Activated T-cell treated with anti-CD3 and anti-CD28 coated beads, Interleukin-2, amount 50 U/mL, for 1 hour (primary cell): ENCODE measurements around the gene SLC47A2.
"Not testable (repeated sequence)": the region's sequence is repeated elsewhere in the genome, so short reads cannot be mapped to it uniquely, and the experiment has no call there.

Experiments used
- DNase-seq: peaks from one replicate; pipeline ENCODE4 v3.0.0-alpha.2; 2020

SLC47A2 gene, protein sequence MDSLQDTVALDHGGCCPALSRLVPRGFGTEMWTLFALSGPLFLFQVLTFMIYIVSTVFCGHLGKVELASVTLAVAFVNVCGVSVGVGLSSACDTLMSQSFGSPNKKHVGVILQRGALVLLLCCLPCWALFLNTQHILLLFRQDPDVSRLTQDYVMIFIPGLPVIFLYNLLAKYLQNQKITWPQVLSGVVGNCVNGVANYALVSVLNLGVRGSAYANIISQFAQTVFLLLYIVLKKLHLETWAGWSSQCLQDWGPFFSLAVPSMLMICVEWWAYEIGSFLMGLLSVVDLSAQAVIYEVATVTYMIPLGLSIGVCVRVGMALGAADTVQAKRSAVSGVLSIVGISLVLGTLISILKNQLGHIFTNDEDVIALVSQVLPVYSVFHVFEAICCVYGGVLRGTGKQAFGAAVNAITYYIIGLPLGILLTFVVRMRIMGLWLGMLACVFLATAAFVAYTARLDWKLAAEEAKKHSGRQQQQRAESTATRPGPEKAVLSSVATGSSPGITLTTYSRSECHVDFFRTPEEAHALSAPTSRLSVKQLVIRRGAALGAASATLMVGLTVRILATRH

DNA sequence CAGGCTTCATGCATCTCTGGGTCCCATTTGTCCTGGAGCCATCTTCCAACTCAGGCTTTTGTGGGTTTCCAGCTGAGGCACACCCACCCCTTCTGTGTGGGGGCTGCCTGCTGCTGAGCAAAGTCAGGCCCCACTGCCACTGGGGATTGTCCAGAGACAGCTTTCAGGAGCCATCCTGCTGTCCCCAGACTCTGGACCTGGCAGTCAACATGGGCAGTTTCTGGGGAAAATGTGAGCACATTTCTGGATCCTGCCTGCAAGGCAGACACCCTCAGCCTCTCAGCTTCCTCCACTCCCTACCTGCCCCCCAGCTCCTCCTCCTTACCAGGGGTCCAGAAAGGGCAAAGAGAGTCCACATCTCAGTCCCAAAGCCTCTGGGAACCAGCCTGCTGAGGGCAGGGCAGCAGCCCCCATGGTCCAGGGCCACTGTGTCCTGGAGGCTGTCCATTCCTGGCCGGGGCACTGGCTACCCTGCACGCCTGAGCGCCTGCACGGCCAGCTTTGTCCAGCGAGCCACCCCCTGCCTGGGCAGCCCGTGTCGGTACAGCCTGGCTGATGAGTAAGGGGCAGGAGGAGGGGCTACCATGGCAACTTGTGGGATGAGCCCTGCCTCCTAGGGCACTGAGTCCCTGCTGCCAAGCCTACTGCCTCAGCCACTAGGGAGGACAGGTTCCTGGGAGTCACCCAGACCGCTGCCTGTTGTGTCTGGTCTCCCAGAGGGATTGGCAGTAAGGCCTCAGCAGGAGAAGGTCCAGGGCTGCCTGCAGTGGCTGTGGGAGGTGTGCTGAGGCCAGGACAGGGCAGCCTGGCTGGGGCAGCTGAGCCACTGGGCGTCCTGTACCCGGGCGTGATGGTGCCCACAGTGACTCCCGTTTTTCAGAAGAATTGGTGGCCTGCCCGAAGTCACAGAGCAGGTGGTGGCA, at the start of gene SLC47A2:
SLC47A2 (minus strand) TSS at position 477 of the 923 bp plus-strand sequence; CDS start at position 448, 29 bp downstream.
- no peak for DNase-seq

DNA sequence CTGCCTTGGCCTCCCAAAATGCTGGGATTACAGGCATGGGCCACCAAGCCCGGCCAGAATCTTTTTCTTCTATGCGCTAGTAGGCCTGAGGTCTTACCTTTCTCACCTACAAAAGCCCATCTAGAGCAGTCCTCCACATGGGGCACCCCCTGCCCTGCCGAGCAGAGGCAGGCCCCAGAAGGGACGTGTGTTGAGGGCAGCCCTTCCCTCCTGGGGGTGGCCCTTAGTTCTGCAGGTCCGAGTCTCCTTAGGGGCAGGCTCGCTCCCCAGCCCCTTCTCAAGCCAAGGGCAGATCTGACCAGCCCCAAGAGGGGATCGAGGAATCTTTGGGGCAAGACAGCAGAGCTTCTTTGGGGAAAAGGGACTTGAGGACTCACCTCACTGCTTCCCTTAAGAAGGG, 49.6 kb upstream of the SLC47A2 start:
- no peak for DNase-seq

DNA sequence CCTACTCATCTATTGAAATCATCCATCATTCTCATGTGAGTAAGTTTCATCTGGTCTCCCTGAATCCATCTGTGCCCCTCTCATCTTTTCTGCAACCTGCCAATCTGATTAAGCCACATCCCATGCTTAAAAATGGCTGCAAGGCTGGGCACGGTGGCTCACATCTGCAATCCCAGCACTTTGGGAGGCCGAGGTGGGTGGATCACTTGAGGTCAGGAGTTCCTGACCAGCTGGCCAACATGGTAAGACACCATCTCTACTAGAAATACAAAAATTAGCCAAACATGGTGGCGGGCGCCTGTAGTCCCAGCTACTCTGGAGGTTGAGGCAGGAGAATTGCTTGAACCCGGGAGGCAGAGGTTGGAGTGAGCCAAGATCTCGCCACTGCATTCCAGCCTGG, 47.6 kb upstream of the SLC47A2 start:
- DNase-seq: not testable (repeated sequence)

DNA sequence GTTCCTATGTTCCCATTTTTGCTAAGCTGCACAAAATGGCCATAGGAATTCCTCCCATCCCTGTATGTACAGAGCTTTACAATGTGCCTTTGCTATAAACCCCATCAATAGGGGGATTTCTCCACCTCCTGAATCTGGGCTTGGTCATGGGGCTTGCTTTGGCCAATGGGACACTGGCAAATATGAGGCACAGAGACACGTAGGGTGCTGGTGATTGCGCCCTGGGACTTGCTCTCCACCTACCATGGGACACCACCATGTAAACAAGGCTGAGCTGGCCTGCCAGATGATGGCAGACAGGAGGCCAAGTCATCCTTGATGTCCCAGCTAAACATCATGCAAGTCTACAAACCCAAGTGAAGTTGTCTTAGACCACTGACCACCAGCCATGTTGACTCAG, 47.0 kb upstream of the SLC47A2 start:
- DNase-seq: no peak

DNA sequence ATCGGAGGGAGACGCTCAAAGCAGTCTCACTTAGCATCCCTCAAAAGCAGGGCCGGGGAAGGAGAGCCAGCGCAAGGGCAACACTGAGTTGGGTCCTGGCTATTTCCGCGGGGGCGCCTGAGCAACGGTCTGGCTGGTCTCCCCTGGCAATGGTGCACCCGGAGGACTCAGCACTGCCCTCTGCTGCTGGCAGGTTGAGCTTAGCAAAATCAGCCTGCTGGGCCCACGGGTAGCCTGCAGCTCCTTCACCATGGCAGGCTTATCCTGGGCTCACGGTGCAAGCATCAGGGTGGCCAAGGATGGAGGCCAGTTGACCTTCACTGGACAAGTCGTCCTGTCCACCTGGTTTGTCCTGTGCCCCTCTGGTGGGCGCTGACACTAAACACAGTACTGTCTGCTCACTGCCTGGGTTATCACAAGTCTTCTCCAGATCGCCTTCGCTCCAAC, 46.2 kb upstream of the SLC47A2 start:
- peak; percentile 74 for DNase-seq

DNA sequence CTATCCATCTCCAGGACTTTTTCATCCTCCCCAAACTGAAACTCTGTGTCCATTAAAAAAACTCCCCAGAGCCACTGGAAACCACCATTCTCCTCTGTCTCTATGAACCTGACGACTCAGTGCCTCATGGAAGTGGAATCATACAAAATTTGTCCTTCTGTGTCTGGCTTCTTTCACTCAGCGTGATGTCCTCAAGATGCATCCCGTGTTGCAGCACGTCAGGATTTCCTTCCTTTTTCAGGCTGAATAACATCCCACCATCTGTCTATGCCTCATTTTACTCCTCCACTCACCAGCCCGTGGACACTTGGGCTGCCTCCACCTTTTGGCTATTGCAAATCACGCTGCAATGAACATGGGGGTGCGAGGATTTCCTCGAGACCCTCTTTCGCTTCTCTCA, 44.4 kb upstream of the SLC47A2 start:
- DNase-seq: no peak

DNA sequence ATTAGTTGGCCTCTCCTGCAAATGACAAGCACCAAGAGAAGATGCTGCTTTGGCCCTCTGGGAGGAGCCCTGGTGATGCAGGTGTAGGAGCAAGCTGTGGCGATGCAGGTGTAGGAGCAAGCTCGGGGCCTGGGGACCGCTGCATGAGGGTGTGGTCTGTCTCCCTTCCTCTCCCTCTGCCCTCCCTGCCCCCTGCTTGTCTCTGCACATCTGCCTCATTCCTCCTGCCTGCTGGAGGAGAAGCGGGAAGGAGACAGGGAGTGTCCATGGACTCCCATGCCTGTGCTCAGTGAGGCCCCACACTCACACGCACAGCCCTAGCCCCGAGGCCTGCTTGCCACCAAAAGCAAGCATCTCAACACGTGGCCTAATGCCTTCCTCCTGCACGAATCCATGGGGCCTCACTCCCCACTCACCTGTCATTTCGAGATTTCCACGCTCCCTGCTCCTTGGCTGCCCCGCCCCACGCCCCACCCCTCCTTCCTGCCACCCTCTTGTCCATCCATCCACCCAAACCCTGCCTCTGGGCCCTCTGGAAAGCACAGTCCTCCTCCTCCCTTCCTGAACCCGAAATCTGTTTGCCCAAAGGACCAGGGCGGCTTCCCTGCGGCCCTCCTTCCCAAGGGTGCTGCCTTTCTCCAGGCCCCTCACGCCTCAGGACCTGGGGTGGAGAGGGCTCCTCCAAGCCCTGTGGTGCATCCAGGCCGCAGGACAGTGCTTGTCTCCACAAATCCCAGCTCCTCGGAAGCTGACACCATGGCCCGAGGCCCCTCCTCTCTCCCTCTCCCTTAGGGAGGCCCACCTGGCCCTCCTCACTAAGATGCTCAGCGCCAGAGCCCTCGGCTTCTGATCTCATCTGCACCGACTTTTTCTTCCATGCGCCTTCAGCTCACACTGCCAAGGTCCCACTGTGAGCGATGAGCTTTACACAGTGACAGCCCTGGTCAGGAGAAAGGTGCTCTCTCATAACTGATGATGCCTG, 43.5 kb upstream of the SLC47A2 start:
- DNase-seq: no peak

DNA sequence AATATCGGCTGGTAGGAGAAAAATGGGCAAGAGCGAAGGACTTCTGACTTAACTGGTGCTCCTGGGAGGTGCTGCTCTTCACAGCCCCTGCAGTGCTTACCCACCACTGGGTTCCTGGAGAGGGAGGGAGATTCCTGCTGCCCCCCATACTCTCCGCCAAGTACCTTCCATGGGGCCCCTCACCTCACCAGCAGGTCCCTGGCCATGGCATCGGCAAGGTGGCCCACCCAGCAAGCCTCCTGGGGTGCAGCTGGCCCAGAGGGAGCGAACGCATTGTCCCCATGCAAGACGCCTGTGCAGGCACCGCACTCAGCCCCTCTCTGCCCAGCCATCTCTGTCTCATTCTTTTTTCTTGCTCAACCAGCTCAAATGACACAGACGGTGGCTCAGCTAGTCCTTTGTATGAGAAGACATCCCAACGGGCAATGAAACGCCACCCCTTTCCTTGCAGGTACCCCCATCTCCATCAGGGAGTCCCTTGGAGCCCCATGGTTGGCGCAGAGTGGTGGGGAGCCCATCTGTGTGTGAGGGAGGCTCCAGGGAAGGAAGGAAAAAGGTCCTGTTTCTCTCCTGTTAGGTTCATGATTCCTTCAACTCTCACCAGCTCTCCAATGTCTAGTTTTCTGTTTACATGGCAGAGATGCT, 41.3 kb upstream of the SLC47A2 start:
- DNase-seq: no peak

DNA sequence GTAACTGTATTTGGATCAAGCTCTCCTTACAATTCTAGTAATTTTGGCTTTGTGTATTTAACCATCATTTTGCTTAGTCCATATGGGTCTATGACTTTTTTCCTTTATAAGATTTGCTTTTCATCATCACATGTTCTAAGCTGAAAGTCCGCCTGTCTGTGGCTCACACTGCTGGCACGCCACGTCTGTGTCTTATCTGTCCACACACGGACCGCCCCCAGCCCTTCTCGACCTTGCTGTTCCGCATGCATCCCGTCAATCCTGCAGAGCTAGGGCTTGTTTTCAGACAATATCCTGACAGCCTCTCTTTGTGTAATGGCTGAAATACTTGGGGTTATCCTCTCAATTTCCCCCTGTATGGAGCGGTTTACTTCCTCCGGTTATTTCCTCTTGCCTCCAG, 40.2 kb upstream of the SLC47A2 start:
- no peak for DNase-seq

DNA sequence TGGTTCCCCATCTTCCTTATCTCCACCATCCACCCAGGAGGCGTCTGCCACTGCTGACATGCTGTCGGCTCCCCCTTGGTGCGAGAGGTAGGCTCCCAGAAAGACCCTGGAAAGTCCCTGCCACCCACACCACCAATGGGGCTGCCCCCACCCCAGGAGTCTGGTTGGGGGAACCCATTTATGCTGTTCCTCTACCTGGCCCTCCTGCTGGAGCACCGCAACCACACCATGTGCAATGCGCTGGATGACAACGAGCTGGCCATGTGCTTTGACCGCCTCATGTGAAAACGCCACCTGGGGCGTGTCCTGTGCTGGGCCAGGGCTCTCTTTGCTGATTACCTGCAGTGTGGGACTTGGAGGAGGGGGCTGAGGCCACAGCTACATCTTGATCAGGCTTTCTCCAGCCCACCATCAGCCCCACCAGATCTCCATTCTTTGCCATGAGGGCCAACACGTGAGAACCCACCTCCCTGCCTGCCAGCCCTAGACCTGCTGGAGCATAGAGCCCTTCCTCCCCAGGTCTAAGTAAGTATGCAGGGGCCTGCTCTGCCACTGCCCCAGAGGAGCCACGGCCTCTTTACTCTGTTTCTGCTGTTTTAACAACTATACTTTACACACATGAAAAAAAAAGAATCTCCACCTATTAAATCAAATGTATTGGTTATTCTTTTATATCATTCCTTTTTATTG, 39.6 kb upstream of the SLC47A2 start:
- DNase-seq: no peak

DNA sequence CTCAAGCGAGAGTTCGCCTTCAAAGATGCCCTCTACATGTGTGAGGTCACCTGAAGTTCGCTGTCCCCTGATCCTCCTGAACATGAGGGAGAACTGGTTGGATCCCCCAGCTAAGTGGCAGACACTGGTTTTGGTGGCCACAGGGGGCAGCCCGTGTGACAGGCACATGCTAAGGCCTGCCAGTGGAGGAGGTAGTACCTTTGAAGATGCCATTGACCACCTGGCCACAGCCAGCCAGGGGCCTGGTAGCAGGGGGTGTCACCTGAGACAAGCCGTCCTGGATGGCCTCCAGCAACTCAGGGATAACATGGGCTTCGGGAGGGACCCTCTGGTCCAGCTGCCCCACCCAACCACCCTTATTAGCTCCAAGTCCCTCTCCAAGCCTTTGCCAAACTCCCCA, 39.0 kb upstream of the SLC47A2 start:
- no peak for DNase-seq

DNA sequence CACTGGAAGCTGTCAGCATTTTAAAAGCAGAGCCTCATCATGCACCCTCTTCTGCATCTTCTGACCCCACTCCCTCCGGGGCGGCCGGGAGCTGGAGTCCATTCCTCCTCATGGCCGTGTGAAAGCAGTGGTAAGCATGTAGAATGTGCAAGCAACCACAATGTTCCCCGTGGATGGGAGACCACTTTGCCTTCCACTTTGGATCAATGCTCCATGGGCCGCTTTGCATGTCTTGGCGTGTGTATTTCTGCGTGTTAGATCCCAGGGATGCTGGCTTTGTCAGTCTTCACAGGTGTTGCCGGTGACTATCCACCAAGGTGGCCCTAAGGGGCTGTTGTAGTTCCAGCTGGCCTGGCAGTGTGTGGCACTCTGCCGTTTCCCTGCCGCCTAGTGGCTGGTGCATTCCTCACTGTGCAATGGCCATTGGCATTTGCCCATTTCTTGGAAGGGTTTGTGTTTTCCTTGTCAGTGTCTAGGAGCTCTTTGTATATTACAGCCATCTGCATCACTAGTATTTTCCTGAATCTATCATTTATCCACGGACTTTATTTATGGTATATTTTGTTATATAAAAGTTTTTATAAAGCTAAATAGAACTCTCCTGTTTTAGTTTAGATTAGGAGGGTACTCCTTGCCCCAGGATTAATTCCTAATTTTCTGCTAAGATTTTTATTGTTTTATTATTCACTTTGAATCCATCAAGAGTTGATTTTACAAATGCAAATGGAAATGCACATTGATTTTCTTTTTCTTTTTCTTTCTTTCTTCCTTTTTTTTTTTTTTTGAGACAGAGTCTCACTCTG, 37.5 kb upstream of the SLC47A2 start:
- DNase-seq: no peak

DNA sequence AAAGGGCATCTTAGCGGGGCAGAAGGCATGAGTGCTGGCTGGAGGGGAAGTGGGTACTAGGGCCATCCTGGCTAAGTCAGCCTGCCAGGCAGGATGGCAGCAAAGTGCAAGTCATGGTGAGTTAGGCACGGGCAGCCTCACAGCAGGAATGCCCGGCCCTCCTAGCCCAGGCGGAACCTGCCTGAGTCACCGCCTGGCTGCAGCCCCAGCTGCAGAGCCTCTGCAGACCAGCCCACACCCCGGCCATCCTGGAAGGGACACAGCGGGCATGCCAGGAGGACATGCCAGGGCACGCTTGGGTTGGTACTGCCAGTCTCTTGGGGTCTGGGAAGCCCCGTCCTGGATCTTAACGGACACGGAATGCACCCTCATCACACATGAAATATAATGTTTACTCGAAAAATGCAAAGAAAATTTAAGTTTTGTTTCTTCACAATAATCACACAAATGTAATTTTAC, 36.7 kb upstream of the SLC47A2 start:
- no peak for DNase-seq

DNA sequence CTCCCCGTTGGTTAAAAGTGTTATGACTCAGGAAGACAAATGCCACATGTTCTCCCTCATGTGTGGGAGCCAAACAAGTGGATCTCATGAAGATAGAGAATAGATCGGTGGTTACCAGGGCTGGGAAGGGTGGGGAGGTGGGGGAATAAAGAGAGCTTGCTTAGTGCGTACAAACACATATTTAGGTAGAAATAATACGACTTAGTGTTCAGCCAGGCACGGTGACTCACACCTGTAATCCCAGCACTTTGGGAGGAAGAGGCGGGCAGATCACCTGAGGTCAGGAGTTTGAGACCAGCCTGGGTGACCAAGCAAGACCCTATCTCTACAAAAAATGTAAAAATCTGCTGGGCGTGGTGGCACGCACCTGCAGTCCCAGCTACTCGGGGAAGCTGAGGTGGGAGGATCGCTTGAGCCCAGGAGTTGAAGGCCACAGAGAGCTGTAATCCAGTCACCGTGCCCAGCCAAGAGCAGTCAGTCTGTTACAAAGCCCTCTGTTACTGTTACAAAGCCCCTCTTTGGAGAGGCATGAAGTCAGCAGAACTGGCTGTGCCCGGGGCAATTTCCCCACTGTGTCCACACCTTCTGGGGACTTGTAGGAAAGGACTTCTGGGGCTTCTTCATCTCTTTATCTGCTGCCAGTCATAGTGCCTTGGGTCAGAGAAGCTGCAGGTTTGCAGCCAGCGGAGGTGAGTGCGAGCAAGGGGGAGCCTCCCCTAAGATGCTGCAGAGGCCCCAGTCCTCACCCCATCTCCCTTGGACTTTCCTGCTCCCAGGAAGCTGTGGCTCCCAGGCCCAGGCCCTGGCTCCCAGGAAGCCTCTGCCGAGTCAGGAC, 36.0 kb upstream of the SLC47A2 start:
- no peak for DNase-seq

DNA sequence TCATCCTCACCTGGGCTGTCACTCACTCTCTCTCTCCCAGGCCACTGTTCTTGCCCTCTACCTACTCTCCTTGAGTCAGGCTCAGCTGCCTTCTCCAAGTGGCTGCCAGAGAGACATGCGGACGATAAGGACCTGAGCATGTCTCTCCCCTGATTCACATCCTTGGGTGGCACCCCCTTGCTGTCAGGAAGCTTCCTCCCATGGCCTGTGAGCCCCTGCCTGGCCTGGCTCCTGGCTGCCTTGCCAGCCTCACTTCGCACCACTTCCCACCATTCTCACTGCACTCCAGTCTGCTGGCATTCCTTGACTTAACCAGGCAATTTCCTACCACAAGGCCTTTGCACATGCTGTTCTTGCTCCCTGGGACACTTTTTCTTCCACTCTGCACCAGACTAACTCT, 34.5 kb upstream of the SLC47A2 start:
- DNase-seq: no peak

DNA sequence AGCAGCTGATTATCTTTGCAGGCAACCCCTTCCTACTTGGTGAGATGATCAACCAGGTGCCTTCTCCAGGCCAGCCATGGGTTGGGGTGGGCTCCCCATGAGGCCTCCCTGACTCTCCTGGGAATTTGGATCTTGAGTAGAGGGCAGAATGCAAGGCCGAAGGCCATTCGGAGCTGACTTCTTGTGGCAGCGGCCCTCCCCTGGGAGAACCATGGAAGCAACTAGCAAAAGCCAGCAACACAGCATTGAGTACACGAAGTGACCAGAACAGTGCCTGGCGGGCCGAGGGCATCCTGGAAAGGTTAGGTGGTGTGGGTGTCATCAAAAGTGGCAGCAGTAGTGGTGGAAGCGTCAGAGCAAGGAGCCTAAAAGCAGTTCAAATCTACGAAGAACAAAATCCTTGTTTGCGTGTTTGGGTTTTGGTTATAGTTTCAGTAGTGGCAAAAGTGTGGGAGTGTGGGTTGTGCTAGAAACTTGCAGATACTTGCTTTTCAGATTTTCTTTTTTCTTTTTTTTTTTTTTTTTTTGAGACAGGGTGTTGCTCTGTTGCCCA, 33.7 kb upstream of the SLC47A2 start:
- DNase-seq: no peak

DNA sequence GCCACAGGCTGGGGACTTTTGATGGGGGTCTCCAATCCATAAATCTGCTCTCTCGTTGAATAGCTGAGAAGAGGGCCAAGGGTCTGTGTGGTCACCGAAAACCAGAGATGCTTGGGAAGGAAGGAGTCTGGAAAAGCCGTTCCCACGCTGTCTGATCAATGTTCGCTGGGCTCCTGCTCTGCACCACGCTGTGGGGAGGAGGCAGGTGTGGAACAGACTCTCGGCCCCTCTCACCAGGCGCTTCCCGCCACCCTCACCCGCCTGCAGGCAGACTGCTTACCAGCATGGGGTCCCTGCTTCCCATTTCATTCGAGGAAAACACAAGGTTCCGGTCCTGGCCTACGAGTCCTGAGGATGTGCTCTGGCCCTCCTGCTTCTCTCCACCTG, 32.4 kb upstream of the SLC47A2 start:
- DNase-seq: no peak

DNA sequence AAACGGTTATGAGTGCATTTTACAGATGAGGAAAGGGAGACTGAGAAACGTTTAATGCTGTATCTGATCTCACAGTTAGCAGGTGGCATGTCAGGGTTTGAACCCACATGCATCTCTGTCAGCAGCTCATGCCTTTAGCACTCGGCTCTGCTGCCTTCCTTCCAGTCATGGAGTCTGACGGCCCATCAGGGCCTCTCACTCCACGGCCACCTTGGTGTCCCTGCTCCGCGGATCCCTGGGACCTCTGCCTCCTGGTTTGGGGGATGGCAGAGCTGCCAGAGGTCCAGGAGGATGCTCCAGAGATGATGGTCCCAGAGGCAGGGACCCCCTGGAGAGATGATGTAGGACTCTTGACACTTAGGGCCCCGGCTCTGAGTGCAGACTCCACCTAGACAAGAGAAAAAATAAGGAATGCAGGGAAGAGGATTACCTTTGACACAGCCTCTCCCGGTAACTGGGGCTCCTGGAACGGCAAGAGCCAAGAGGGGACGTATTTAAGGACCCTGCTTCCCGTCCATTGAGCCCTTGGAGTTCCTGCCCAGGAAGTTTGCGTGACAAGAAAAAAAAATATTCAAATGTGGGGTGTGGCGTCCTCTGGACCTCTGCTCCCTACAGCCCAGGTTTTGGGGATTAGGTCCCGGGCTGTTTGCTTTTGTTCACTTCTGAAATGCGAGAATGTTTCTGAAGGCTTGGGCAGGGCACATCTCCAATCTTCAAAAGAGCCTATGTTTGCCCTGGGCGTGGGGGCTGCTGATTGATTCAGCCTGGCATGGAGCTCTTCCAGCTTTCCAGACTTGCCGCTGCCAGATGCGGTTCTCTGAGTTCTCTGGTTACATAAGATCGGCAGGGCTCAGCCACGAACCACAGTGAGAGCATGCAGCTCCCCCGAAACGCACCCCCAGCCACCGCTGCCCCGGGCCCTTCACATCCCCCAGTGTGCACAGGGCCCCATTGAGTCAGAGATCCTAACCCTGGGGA, 31.7 kb upstream of the SLC47A2 start, which contains the start of gene ALDH3A1:
ALDH3A1 (minus strand) TSS at position 470 of the 978 bp plus-strand sequence. CDS start 3,169 bp downstream, outside the sequence.
- DNase-seq: no peak
